ENCODE measurements around the gene KRT74. TPM values are rescaled to one million over a fixed set of nuclear protein-coding genes. Genes with fewer than 3 reads are reported as not detected.

Gene KRT74
- total and polyA plus RNA-seq, 9 of the 15 experiments (the other 6 are each of a cell fraction or from before 2014, with no cell fraction given): not detected

- H2AFZ ChIP-seq (ENCODE audit: low read depth, low read length): no peak overlapping the region
- DNase-seq (ENCODE audit: extremely low read depth in 1 of 4, low spot score in 3 of 4): no peak
- ChIA-PET POLR2A (no interaction called here), CTCF (ENCODE audit: low intra/inter-chr PET ratio) (interaction anchor here (0.7 kb wide), 1 partner anchor 251 kb away, joined by 3 read pairs; no protein-coding TSS in a partner anchor)
- no peaks in the 10 kb centered on the region for H3K9me3 ChIP-seq (replicated peaks; ENCODE audit: control insufficient read depth, insufficient read depth, low read depth, low read length)
- intact Hi-C loops (cut with micrococcal nuclease) (no loop called here), in situ Hi-C loops (cut with MboI) (no loop called here)
- ATAC-seq: no peak
- no peaks in the 10 kb centered on the region for H3K9me1 ChIP-seq (ENCODE audit: control insufficient read depth, insufficient read depth, low read length)
- no peak for FAIRE-seq
- no peaks in the 10 kb centered on the region for H3K79me2 ChIP-seq (ENCODE audit: control insufficient read depth, insufficient read depth, low read length)
- H3K9ac ChIP-seq (ENCODE audit: insufficient read depth in 1 of 2, low read depth in 2 of 2, low read length in 2 of 2): no peak overlapping the region
- BruUV-seq (replicated peaks): no TSS peak
- H3K27me3 ChIP-seq (ENCODE audit: control insufficient read depth in 2 of 2, insufficient read depth in 2 of 2, low read length in 2 of 2): peaks cover 7 to 29% of the 10 kb centered on the region in 2 experiments; a peak in 4 of 5 replicates
- H3K27ac ChIP-seq (ENCODE audit: extremely low read depth, low read depth, low read length): no peak overlapping the region
- no peak overlapping the region for H3K4me2 ChIP-seq (ENCODE audit: insufficient read depth, low read length)
- no peaks in the 10 kb centered on the region for H3K36me3 ChIP-seq (ENCODE audit: control insufficient read depth, insufficient read depth, low read length)
- 11% methylated on average over 2 of the region's 2 CpGs for WGBS (ENCODE audit: insufficient coverage, low coverage, missing lambda C conversion rate)
- no peak overlapping the region for H3K4me3 ChIP-seq
- H4K20me1 ChIP-seq (replicated peaks; ENCODE audit: control insufficient read depth, insufficient read depth, low read length): no peaks in the 10 kb centered on the region
- no peaks in the 10 kb centered on the region for H3K4me1 ChIP-seq (replicated peaks in 1 of 2; ENCODE audit: control insufficient read depth in 2 of 2, insufficient read depth in 2 of 2, low read length in 2 of 2)
- no peak for TF ChIP-seq HOXB6 (CRISPR knock-in tag; IDR thresholded peaks at IDR 0.05; ENCODE audit: borderline replicate concordance)
- TF ChIP-seq ZNF398 (CRISPR knock-in tag; IDR thresholded peaks at IDR 0.05): no peak
- no peak for TF ChIP-seq ID3 (CRISPR knock-in tag; IDR thresholded peaks at IDR 0.05)
- no peak for TF ChIP-seq ID3 (tag; IDR thresholded peaks at IDR 0.05)
- TF ChIP-seq HNRNPK (IDR thresholded peaks at IDR 0.05; ENCODE audit: low read depth, low read length, poor library complexity, severe bottlenecking): no peak
- TF ChIP-seq PTRF (tag; IDR thresholded peaks at IDR 0.05): no peak
- TF ChIP-seq ZNF3 (CRISPR knock-in tag; IDR thresholded peaks at IDR 0.05): no peak
- TF ChIP-seq ZKSCAN1 (IDR thresholded peaks at IDR 0.05; ENCODE audit: low read depth, low read length): no peak
- TF ChIP-seq MAFG (tag; conservative IDR thresholded peaks at IDR 0.05): no peak
- TF ChIP-seq DDX20 (tag; IDR thresholded peaks at IDR 0.05; ENCODE audit: low read depth): no peak
- no peak for TF ChIP-seq MEF2A (IDR thresholded peaks at IDR 0.05; ENCODE audit: control insufficient read depth, low read depth, low read length)
- TF ChIP-seq, protein P1, sequence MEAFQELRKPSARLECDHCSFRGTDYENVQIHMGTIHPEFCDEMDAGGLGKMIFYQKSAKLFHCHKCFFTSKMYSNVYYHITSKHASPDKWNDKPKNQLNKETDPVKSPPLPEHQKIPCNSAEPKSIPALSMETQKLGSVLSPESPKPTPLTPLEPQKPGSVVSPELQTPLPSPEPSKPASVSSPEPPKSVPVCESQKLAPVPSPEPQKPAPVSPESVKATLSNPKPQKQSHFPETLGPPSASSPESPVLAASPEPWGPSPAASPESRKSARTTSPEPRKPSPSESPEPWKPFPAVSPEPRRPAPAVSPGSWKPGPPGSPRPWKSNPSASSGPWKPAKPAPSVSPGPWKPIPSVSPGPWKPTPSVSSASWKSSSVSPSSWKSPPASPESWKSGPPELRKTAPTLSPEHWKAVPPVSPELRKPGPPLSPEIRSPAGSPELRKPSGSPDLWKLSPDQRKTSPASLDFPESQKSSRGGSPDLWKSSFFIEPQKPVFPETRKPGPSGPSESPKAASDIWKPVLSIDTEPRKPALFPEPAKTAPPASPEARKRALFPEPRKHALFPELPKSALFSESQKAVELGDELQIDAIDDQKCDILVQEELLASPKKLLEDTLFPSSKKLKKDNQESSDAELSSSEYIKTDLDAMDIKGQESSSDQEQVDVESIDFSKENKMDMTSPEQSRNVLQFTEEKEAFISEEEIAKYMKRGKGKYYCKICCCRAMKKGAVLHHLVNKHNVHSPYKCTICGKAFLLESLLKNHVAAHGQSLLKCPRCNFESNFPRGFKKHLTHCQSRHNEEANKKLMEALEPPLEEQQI (IDR thresholded peaks at IDR 0.05): no peak
- TF ChIP-seq NEUROD1 (IDR thresholded peaks at IDR 0.05; ENCODE audit: borderline replicate concordance, low read depth, low read length, partially characterized antibody): no peak
- TF ChIP-seq EGR1 (conservative IDR thresholded peaks at IDR 0.05): no peak
Observed at GRCh38 chr12:52618866-52619265, 45.2 kb upstream of the KRT74 start.
